HepG2 (cell line): ENCODE data around the gene BTG2. TPM values are rescaled to one million over a fixed set of nuclear protein-coding genes. Genes with fewer than 3 reads are reported as not detected.

Experiments used
- GFI1 ChIP-seq: sonication (generic); formaldehyde crosslinking; IDR thresholded peaks from 2 replicates; pipeline ENCODE4 v1.5.0; 2020; ENCODE audit warnings: missing genetic modification reagents, mild to moderate bottlenecking, borderline replicate concordance
- JUND ChIP-seq: sonication (generic); formaldehyde crosslinking; IDR thresholded peaks from 2 replicates; pipeline ENCODE4 v1.8.0; 2022; ENCODE audit warnings: mild to moderate bottlenecking, missing genetic modification reagents
- KMT2A ChIP-seq: sonication (generic); formaldehyde crosslinking; IDR thresholded peaks from 2 replicates; pipeline ENCODE4 v1.4.0; 2020; ENCODE audit warnings: missing genetic modification reagents
- MEIS1 ChIP-seq: sonication (generic); formaldehyde crosslinking; IDR thresholded peaks from 2 replicates; pipeline ENCODE4 v1.9.0; 2021; ENCODE audit warnings: mild to moderate bottlenecking, missing genetic modification reagents, moderate library complexity, borderline replicate concordance
- NKX3-1 ChIP-seq: sonication (generic); formaldehyde crosslinking; IDR thresholded peaks from 2 replicates; pipeline ENCODE4 v1.5.0; 2020; ENCODE audit warnings: missing genetic modification reagents
- PITX1 ChIP-seq: sonication (generic); formaldehyde crosslinking; IDR thresholded peaks from 2 replicates; pipeline ENCODE4 v1.5.1; 2020; ENCODE audit warnings: mild to moderate bottlenecking, missing genetic modification reagents
- PLRG1 ChIP-seq: fragments of 450-650 bp; conservative IDR thresholded peaks from 2 replicates; pipeline ENCODE4 v1.6.1; 2016
- POGZ ChIP-seq: sonication (generic); formaldehyde crosslinking; IDR thresholded peaks from 2 replicates; pipeline ENCODE4 v1.4.0; 2020; ENCODE audit warnings: mild to moderate bottlenecking, missing genetic modification reagents
- POLR2AphosphoS5 ChIP-seq: IDR thresholded peaks from 2 replicates; pipeline ENCODE4 v1.6.1; 2012; ENCODE audit warnings: low read depth, low read length
- SAFB2 ChIP-seq: sonication (generic); formaldehyde crosslinking; IDR thresholded peaks from 2 replicates; pipeline ENCODE4 v1.5.1; 2020; ENCODE audit warnings: missing genetic modification reagents, low read depth, mild to moderate bottlenecking, borderline replicate concordance
- TBX2 ChIP-seq: sonication (generic); formaldehyde crosslinking; IDR thresholded peaks from 2 replicates; pipeline ENCODE4 v1.5.0; 2020; ENCODE audit warnings: missing genetic modification reagents, mild to moderate bottlenecking, borderline replicate concordance
- ZNF446 ChIP-seq: sonication (generic); formaldehyde crosslinking; IDR thresholded peaks from 2 replicates; pipeline ENCODE4 v1.5.0; 2020; ENCODE audit warnings: mild to moderate bottlenecking, missing genetic modification reagents
- ZNF549 ChIP-seq: sonication (generic); formaldehyde crosslinking; IDR thresholded peaks from 2 replicates; pipeline ENCODE4 v1.5.0; 2020; ENCODE audit warnings: missing genetic modification reagents
- ZNF766 ChIP-seq: sonication (generic); formaldehyde crosslinking; IDR thresholded peaks from 2 replicates; pipeline ENCODE4 v1.5.0; 2020; ENCODE audit warnings: missing genetic modification reagents, borderline replicate concordance
- polyA plus RNA-seq, 8 experiments: library from polyadenylated mRNA; depleted of rRNA in 3 of 8; stranded (reverse) in 7 of 8; unstranded in 1 of 8; fragments of >200 nt; fragmentation: Illumina TruSeq in 4 of 8; extraction: Trizol in 4 of 8; gene quantifications; 2 replicates each; pipeline versions ENCODE4 v1.2.1 to v1.2.3, GENCODE V29; 2011 to 2016; ENCODE audit warnings: low read depth in 4 of 8, missing spikeins in 1 of 8, mixed read lengths in 1 of 8; ENCODE audit not compliant: insufficient read depth in 1 of 8
- total RNA-seq, 5 experiments: library from RNA; depleted of rRNA; stranded (reverse); fragments of >200 nt; fragmentation: Illumina TruSeq; extraction: Trizol; gene quantifications; 2 replicates each; pipeline ENCODE4 v1.2.3, GENCODE V29; 2016; ENCODE audit warnings: low read depth in 1 of 5
- TF ChIP-seq, protein P1 (sequence below): sonication (generic); formaldehyde crosslinking; IDR thresholded peaks from 2 replicates; pipeline ENCODE4 v1.4.0; 2020; ENCODE audit warnings: missing genetic modification reagents, borderline replicate concordance
- TF ChIP-seq, protein P2 (sequence below): sonication (generic); formaldehyde crosslinking; IDR thresholded peaks from 2 replicates; pipeline ENCODE4 v1.5.0; 2020; ENCODE audit warnings: mild to moderate bottlenecking, missing genetic modification reagents, moderate library complexity
- TF ChIP-seq, protein P3 (sequence below): sonication (generic); formaldehyde crosslinking; IDR thresholded peaks from 2 replicates; pipeline ENCODE4 v1.8.0; 2022; ENCODE audit warnings: mild to moderate bottlenecking, missing genetic modification reagents, moderate library complexity
- TF ChIP-seq, protein P4 (sequence below): sonication (generic); formaldehyde crosslinking; IDR thresholded peaks from 2 replicates; pipeline ENCODE4 v1.4.0; 2020; ENCODE audit warnings: missing genetic modification reagents
- TF ChIP-seq, protein P5 (sequence below): IDR thresholded peaks from 2 replicates; pipeline ENCODE4 v1.6.1; 2016; ENCODE audit warnings: missing genetic modification reagents, missing compliant biosample characterization
- TF ChIP-seq, protein P6 (sequence below): sonication (generic); formaldehyde crosslinking; IDR thresholded peaks from 2 replicates; pipeline ENCODE4 v1.8.0; 2022; ENCODE audit warnings: missing genetic modification reagents, low read depth, mild to moderate bottlenecking, borderline replicate concordance
- TF ChIP-seq, protein P7 (sequence below): sonication (generic); formaldehyde crosslinking; IDR thresholded peaks from 2 replicates; pipeline ENCODE4 v1.5.0; 2020; ENCODE audit warnings: missing genetic modification reagents

BTG2 gene
- total and polyA plus RNA-seq, 2 of the 13 experiments (the other 11 are each of a cell fraction or from before 2014, with no cell fraction given): 13.6 to 18.3 TPM

DNA sequence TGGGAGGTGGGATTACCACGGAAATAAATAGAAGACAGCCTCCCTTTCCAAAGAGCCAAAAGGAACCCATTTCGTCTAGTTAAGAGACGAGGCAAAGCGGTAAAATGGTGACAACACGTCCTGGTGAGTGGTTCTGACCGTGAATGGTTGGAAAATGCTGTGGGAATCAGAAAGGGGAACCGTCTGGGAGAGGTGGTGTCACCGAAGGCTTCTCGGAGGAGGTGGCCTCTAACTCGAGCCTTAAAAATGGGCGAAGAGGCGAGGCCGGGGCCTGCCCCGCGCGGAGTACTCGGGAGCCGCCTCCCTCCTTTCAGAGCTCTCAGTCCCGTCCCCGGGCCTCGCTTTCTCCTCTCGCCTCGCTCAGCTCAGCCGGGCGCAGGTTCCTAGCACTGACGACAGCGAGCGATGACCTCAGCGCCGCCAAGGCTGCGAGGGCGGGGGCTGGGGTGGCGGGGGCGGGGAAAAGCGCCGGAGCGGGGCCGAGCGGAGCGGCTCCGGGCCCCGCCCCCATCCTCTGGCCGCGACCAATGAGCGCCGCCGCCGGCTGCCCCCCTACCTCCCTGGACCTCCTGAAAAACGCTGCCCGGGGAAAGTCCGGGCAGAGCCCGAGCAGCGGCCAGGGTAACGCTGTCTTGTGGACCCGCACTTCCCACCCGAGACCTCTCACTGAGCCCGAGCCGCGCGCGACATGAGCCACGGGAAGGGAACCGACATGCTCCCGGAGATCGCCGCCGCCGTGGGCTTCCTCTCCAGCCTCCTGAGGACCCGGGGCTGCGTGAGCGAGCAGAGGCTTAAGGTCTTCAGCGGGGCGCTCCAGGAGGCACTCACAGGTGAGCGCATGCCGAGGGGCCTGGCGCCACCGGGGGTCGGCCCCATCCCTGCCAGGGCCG, at the start of gene BTG2 (continued):
- TF ChIP-seq, protein P1, sequence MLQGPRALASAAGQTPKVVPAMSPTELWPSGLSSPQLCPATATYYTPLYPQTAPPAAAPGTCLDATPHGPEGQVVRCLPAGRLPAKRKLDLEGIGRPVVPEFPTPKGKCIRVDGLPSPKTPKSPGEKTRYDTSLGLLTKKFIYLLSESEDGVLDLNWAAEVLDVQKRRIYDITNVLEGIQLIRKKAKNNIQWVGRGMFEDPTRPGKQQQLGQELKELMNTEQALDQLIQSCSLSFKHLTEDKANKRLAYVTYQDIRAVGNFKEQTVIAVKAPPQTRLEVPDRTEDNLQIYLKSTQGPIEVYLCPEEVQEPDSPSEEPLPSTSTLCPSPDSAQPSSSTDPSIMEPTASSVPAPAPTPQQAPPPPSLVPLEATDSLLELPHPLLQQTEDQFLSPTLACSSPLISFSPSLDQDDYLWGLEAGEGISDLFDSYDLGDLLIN (CRISPR knock-in tag): no peak
- TF ChIP-seq ZNF549 (CRISPR knock-in tag) (no peak), POLR2AphosphoS5 (peak; percentile 95), ZNF446 (CRISPR knock-in tag) (no peak), GFI1 (CRISPR knock-in tag) (0 out of 2 replicates have a peak, but pooled peaks have one; percentile 47), ZNF766 (CRISPR knock-in tag) (peak; percentile 58; the same call in 1 of the 2 replicates), POGZ (CRISPR knock-in tag) (0 out of 2 replicates have a peak, but pooled peaks have one; percentile 29), KMT2A (CRISPR knock-in tag) (peak; percentile 73; the same call in 1 of the 2 replicates), PLRG1 (no peak), PITX1 (CRISPR knock-in tag) (peak; percentile 34; the same call in 1 of the 2 replicates), NKX3-1 (CRISPR knock-in tag) (0 out of 2 replicates have a peak, but pooled peaks have one; percentile 1), SAFB2 (no peak; the same call in 1 of the 2 replicates), TBX2 (peak; percentile 49; the same call in 1 of the 2 replicates), JUND (CRISPR knock-in tag) (no peak), MEIS1 (0 out of 2 replicates have a peak, but pooled peaks have one; percentile 21)
- TF ChIP-seq, protein P2, sequence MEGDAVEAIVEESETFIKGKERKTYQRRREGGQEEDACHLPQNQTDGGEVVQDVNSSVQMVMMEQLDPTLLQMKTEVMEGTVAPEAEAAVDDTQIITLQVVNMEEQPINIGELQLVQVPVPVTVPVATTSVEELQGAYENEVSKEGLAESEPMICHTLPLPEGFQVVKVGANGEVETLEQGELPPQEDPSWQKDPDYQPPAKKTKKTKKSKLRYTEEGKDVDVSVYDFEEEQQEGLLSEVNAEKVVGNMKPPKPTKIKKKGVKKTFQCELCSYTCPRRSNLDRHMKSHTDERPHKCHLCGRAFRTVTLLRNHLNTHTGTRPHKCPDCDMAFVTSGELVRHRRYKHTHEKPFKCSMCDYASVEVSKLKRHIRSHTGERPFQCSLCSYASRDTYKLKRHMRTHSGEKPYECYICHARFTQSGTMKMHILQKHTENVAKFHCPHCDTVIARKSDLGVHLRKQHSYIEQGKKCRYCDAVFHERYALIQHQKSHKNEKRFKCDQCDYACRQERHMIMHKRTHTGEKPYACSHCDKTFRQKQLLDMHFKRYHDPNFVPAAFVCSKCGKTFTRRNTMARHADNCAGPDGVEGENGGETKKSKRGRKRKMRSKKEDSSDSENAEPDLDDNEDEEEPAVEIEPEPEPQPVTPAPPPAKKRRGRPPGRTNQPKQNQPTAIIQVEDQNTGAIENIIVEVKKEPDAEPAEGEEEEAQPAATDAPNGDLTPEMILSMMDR (CRISPR knock-in tag): peak; percentile 21; the same call in 1 of the 2 replicates
- TF ChIP-seq, protein P3, sequence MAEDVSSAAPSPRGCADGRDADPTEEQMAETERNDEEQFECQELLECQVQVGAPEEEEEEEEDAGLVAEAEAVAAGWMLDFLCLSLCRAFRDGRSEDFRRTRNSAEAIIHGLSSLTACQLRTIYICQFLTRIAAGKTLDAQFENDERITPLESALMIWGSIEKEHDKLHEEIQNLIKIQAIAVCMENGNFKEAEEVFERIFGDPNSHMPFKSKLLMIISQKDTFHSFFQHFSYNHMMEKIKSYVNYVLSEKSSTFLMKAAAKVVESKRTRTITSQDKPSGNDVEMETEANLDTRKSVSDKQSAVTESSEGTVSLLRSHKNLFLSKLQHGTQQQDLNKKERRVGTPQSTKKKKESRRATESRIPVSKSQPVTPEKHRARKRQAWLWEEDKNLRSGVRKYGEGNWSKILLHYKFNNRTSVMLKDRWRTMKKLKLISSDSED: no peak
- TF ChIP-seq, protein P4, sequence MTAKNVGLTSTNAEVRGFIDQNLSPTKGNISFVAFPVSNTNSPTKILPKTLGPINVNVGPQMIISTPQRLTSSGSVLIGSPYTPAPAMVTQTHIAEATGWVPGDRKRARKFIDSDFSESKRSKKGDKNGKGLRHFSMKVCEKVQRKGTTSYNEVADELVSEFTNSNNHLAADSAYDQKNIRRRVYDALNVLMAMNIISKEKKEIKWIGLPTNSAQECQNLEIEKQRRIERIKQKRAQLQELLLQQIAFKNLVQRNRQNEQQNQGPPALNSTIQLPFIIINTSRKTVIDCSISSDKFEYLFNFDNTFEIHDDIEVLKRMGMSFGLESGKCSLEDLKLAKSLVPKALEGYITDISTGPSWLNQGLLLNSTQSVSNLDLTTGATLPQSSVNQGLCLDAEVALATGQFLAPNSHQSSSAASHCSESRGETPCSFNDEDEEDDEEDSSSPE (CRISPR knock-in tag): peak; percentile 33; the same call in 1 of the 2 replicates
- TF ChIP-seq, protein P5, sequence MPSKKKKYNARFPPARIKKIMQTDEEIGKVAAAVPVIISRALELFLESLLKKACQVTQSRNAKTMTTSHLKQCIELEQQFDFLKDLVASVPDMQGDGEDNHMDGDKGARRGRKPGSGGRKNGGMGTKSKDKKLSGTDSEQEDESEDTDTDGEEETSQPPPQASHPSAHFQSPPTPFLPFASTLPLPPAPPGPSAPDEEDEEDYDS (CRISPR knock-in tag): peak; percentile 97
- TF ChIP-seq, protein P6, sequence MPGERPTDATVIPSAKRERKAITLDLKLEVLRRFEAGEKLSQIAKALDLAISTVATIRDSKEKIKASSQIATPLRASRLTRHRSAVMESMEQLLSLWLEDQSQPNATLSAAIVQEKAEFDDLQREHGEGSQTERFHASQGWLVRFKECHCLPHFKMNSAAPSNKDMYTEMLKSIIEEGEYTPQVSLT: no peak; the same call in 1 of the 2 replicates
- TF ChIP-seq, protein P7, sequence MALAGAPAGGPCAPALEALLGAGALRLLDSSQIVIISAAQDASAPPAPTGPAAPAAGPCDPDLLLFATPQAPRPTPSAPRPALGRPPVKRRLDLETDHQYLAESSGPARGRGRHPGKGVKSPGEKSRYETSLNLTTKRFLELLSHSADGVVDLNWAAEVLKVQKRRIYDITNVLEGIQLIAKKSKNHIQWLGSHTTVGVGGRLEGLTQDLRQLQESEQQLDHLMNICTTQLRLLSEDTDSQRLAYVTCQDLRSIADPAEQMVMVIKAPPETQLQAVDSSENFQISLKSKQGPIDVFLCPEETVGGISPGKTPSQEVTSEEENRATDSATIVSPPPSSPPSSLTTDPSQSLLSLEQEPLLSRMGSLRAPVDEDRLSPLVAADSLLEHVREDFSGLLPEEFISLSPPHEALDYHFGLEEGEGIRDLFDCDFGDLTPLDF (CRISPR knock-in tag): peak; percentile 25; the same call in 1 of the 2 replicates
